GM19023 (cell line): Measurements from ENCODE around the gene CENPU.
"Not testable (repeated sequence)": the region's sequence is repeated elsewhere in the genome, so short reads cannot be mapped to it uniquely, and the experiment has no call there.

ENCODE experiments used
- ATAC-seq: cut with Tn5 transposase; IDR thresholded peaks from one replicate; pipeline ENCODE4 v1.9.1; 2021; ENCODE audit warnings: mild to moderate bottlenecking, moderate library complexity; ENCODE audit not compliant: unreplicated experiment

CENPU gene, protein sequence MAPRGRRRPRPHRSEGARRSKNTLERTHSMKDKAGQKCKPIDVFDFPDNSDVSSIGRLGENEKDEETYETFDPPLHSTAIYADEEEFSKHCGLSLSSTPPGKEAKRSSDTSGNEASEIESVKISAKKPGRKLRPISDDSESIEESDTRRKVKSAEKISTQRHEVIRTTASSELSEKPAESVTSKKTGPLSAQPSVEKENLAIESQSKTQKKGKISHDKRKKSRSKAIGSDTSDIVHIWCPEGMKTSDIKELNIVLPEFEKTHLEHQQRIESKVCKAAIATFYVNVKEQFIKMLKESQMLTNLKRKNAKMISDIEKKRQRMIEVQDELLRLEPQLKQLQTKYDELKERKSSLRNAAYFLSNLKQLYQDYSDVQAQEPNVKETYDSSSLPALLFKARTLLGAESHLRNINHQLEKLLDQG

GRCh38 chr4:184733654-184734524, at the start of gene CENPU:
CENPU (minus strand) TSS chr4:184734096; CDS start chr4:184734062, 34 bp downstream.
- ATAC-seq = peak; percentile 92

DNA sequence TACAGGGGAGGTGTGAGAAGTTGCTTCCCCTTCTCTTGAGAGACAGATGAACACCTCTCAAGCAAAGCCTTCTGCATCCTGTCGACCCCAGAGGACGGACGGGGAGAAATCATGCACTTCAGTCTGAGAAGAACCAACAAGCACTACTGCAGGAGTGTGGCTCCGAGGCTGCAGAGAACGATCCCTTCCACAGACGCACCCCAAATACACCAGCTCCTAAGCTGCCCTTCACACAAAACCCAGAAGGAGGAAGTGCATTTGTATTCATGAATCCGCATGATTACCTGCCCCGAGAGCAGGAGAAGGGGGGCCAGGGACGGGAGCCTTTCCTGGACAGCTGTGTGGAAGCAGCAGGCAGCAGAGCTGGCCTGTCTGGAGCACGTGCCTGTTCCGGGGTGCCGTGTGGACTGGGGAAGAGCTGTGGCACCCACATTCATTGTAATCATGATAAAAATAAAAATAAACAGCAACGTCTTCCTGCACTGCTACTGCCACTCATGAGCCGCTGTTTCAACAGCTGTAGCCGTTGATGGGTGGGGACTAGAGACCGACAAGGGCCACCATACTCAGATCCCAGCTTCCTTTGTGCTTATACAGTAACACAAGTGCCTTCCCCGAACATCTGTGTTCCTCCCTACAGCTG, 49.0 kb upstream of the CENPU start:
- ATAC-seq = no peak

DNA sequence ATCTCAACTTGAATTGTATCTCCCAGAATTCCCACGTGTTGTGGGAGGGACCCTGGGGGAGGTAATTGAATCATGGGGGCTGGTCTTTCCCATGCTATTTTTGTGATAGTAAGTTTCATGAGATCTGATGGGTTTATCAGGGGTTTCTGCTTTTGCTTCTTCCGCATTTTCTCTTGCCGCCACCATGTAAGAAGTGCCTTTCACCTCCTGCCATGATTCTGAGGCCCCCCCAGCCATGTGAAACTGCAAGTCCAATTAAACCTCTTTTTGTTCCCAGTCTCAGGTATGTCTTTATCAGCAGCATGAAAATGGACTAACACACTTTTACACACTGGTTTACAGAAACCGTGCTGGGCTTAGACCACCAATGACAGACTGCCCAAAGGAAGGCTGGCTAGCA, 45.3 kb upstream of the CENPU start:
- not testable (repeated sequence) for ATAC-seq

GRCh38 chr4:184778325-184778724, 44.4 kb upstream of the CENPU start:
- no peak for ATAC-seq

- no peak for ATAC-seq
These were observed 42.9 kb upstream of the CENPU start for GRCh38 chr4:184776821-184777220.

GRCh38 chr4:184775854-184776555, 42.1 kb upstream of the CENPU start:
- ATAC-seq = no peak

DNA sequence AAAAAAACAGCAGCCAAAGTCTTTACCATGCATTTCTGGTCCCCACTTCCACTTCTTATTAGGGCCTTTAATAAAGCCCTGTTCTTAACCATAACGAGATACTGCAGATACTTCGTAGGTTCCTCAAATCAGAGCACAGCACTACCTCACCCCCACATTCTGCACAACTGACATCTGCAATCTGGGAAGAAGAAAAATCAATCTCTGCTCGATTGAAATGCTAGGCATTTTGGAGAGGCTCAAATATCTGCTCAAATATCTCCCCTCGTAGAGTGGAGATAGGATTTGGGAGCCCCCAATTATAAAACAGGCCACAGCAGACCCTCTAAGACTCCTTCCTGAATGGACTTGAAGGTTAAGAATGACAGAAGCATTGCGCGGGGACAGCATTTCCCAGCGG, 40.3 kb upstream of the CENPU start:
- ATAC-seq = no peak

GRCh38 chr4:184771416-184771815, 37.5 kb upstream of the CENPU start:
- no peak for ATAC-seq

GRCh38 chr4:184769141-184769765, 35.4 kb upstream of the CENPU start:
- ATAC-seq = no peak

DNA sequence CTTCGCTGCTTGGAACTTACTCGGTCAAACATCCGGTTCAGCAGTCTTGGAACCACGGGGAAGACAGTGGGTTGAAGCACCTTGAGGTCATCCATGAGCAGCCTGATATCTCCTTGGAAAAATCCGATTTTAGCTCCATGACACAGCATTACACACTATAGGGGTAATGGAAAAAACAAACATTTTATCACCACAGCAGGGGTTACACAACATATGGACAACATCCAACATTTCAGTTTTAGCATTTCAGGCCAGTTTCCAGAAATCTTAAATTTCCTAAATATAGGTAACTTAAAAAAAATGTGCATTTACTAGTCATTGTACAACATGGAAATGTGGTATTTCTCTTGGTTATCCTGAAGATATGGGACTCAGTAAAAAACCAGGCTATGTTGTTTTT, 34.4 kb upstream of the CENPU start:
- no peak for ATAC-seq

- no peak for ATAC-seq
These were observed 32.5 kb upstream of the CENPU start for GRCh38 chr4:184766446-184766845.

DNA sequence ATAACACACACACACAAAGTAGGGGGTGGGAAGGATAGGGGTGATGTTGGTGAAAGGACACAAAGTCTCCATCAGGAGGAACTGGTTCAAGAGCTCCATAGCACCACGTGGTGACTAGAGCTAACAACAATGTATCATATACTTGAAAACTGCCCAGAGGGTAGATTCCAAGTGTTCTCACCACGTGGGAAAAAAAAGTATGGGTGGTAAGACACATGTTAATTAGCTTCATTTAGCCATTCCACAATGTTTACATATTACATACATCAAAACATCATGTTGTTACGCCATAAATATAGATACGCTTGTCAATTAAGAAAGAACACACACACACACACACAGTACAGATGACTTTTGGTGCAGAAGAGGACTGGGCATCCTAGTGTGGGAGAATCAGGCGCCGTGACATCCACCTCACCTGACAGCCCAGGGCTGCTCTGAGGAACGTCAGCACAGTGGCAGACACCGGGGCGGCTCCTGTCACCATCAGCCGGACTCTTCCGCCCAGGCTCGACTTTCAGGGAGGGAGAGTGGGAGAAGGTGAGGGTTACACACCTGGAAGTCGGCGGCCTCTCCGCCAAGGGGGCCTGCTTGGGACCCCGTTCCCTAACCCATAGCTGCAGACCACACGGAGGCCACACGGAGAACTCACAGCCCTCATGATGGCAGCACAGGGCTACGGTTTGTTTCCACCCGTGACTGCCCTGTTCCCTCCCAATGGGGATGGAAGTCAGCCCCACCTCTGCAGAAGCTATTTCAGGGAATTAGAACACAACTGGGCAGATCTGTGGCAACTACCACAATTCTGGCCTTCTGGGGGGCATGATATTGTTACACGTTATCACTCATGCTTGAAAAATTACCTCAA, 31.8 kb upstream of the CENPU start:
- ATAC-seq = no peak

- no peak for ATAC-seq
These were observed 30.7 kb upstream of the CENPU start for GRCh38 chr4:184764601-184765000.

GRCh38 chr4:184763150-184763780, 29.4 kb upstream of the CENPU start:
- no peak for ATAC-seq

GRCh38 chr4:184762100-184762499, 28.2 kb upstream of the CENPU start:
- peak; percentile 87 for ATAC-seq

- ATAC-seq = no peak
These were observed 26.8 kb upstream of the CENPU start for GRCh38 chr4:184760681-184761080.

DNA sequence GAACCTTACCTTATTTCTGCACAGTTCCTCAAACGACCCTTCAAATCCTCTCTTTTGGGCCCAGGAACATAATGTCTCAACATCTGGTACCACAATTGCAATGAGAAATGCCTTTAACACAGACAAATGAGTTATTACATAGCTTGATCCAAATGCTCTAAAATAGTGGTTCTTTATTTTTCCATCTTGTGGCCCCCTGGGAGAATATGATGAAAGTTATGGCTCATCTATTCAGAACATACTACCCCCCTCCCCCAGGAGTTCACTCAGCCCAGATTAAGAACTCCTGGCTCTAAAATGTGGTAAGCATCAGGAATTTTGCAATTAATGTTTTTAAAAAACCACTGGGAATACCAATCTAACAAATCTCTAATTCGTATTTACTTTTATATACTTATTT, 23.9 kb upstream of the CENPU start:
- ATAC-seq = no peak

- no peak for ATAC-seq
These were observed 22.5 kb upstream of the CENPU start for GRCh38 chr4:184756399-184756798.

DNA sequence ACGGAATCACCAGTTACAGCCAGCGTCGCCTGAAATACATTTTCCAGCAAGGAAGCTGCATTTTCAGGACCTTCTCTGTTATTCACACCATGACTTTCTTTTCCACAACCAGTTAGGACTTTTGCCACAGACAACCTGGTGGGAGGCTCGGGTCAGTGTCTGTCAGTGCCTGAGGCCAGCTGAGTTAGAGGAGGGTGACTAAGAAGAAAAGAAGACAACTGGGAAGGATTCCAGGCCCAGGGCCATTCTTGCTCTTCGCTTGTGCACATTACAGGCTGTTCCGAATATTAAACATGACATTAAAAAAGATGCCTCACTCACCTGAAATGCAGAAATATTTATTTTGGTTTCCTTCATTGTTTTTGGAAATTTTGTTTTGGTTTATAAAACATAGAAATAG, 21.4 kb upstream of the CENPU start:
- ATAC-seq = no peak
